Stimulated activated CD8-positive, alpha-beta memory T cell treated with anti-CD3 and anti-CD28 coated beads, Interleukin-15, amount 100 ng/mL, for 4 hours (primary cell): Measurements from ENCODE around the gene OOSP4A.
"Not testable (repeated sequence)": the region's sequence is repeated elsewhere in the genome, so short reads cannot be mapped to it uniquely, and the experiment has no call there.

ENCODE experiments used
- DNase-seq, 2 donors: peaks; one replicate each; pipeline ENCODE4 v3.0.0-alpha.2; 2020; ENCODE audit warnings: low read depth in 2 of 2

OOSP4A gene

GRCh38 chr11:59981106-59981770 is 17.4 kb downstream of the OOSP4A start:
- no peak for DNase-seq

- not testable (repeated sequence) for DNase-seq
Observed at GRCh38 chr11:59982037-59982436, 18.2 kb downstream of the OOSP4A start.

- DNase-seq = no peak
Observed at GRCh38 chr11:59983212-59983611, 19.4 kb downstream of the OOSP4A start.

DNA sequence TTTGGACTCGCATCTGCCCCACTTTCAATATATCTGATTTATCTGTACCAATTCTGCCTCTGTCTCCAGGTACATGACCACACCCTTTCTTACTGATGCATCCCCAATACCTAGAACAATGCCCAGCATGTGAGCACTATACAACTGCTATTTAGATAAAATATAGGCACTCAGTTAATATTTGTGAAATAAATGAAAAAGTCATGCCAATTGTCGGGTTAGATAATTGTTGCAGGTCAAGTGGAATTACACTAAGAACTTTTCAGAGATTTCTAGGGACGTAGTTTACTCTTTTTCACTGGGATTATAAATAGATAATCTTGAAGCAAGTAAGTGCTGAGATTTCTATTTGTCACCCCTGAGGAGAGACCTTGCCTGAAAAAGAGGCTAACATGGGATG is 20.5 kb downstream of the OOSP4A start:
- no peak for DNase-seq

DNA sequence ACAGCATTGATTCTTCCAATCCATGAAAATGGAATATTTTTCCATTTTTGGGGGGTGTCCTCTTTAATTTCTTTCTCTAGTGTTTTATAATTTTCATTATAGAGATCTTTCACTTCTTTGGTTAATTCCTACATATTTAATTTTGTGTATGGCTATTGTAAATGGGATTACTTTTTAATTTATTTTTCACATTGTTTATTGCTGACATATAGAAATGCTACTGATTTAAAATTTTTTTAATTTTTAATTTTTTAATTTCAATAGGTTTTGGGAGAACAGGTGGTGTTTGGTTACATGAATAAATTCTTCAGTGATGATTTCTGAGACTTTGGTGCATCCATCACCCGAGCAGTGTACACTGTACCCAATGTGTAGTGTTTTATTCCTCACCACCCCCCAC is 26.6 kb downstream of the OOSP4A start:
- DNase-seq = no peak

GRCh38 chr11:59992425-59992824 is 28.6 kb downstream of the OOSP4A start:
- DNase-seq = no peak

GRCh38 chr11:59997800-59998199 is 34.0 kb downstream of the OOSP4A start:
- DNase-seq = no peak

DNA sequence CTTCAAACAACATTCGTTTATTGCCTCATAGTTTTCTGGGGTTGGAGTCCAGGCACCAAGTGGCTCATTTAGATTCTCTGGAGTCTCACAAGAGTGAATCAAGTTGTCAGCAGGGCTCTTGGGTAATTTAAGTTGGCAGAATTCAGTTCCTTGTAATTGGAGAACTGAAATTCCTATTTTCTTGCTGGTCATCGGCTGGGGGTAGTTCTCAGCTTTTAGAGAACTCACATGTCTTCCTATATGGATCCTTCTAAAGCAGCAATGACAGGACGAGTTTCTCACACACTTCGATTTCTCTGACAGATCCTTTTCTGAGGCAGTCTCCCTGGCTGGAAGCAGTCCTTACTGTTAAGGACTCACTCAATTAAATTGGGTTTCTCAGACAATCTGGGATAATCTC is 35.9 kb downstream of the OOSP4A start:
- no peak for DNase-seq

- DNase-seq = no peak
Observed at GRCh38 chr11:60003729-60004128, 39.9 kb downstream of the OOSP4A start.

DNA sequence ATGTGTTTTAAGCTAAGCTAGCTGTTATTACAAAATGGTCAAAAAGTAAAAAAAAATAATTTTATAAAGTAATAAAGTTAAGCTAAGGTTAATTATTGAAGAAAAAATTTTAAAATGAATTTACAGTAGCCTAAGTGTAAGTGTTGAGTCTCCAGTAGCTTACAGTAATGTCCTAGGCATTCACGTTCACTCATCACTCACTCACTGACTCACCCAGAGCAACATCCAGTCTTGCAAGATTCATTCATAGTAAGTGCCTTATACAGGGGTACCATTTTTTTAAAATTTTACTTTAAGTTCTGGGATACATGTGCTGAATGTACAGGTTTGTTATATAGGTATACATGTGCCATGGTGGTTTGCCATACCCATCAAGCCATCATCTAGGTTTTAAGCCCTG is 41.5 kb downstream of the OOSP4A start:
- no peak for DNase-seq

DNA sequence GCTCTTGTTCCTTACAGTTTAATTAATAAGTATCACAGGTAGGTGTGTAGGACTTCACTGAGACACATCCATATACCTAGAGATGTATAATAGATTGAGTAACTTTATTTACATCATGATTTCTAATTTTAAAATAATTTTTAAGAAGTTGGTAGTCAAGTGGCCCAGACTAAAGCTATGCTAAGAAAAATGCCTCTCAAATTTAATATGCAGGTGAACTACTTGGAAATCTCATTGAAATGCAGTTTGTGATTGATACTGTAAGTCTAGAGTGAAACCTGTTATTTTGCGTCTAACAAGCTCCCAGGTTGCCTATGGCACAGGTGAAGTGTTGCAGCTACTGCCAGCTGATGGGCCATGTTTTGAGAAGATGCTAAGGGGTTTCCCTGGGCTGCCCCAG is 53.0 kb downstream of the OOSP4A start, which contains the start of gene OOSP4B:
Gene OOSP4B (plus strand): TSS at position 301 of the 400 bp plus-strand sequence.
- no peak for DNase-seq

DNA sequence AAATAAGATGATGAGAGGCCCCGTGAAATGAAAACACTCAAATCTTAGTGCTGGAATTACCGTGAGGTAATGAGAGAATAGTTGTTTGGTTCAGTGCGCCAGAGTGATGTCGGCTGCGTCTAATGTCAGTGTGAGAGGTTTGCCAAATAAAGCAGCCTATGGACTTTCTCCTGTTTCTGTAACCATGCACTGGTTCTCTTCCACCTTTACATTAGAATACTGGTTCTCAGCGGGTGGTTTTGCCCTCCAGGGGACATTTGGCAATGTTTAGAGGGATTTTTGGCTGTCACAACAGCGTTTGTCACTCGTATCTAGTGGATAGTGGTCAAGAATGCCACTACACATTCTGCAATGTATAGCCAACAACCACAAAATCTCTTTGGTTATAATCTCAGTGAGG is 54.2 kb downstream of the OOSP4A start:
- no peak for DNase-seq
